Cerebellar nuclear complex (tissue), 1 donor: ENCODE measurements around the gene RELA.
"Not testable (repeated sequence)": the region's sequence is repeated elsewhere in the genome, so short reads cannot be mapped to it uniquely, and the experiment has no call there.

Experiments used
- DNase-seq, 2 experiments: peaks; one replicate each; lab custom pipeline; 2025; lab: John Stamatoyannopoulos, UW

RELA gene

DNA sequence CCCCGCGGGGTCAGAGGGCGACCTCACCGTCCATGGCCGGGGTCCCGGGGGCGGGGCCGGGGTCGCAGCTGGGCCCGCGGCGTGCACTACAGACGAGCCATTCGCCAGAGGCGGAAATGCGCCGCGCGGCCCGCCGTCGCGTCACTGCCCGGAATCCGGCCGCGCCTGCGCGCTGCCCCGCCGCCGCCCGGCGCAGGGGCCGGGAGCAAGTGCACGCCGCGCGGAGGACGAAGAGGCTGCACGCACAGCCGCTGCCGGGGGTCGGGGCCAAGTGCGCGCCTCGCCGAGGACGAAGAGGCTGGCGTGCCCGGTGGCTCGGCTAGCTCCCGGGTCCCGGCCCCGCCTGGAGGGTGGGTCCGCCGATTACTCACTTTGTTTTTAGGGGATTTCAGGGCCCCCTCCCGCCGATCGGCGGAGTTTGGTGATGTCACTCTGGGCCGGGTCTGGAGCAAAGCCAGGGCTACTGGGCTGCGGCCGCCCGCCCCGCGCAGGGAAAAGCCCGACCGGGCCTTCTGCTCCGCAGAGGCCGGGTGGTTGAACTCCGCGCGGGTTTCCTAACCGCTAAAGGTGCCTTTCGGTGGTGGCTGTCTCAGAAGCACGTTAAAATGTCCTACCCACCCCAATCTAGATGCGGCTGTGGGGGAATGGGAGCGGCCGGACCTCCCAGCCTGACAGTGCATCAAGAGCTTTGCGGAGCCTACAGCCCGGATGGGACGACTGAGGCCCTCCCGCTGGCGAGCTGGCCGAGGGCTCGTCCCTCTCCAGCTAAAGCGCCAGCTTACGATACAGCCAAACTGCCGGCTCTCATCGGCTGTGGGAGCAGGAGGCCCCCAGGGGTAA lies at the start of gene RELA:
Gene RELA (minus strand): TSS at position 118 of the 840 bp plus-strand sequence. CDS start 84 bp downstream, at position 34.
- peak in 1 of 2 experiments; percentile 67 for DNase-seq

DNA sequence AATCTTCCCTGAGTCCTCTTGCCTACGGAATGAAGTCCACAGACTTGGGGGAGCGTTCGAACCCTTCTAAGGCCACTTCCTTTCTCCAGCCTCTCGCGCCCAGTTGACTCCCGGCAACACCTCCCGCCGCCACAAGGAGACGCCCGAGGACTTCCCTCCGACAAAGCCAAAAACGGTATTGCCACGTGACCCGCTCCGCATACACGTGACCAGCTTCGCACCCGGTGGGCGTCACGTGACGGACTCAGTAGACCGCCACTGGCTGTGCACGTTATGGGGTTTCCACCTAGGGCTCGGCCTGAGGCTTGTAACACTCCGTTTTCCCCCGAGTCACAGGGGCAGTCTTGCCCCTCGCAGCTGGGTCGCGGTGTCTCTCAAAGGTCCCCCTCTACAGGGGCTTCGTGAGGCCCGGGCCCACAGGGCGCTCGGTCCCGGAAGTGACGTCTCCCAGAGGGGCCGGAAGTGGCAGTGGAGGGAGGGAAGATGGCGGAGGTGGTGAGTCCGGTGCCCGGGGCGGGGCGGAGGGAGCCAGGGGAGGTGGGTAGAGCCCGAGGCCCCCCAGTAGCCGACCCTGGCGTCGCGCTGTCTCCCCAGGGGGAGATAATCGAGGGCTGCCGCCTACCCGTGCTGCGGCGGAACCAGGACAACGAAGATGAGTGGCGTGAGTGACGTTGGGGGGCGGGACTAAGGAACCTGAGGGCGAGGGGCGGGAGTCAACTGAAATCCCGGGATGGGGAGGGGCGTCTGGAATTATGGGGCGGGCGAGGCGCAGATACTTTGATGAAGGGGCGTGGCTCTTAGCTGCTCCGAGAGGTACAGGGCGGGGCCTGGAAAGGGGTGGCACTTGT lies 49.3 kb upstream of the RELA start, which contains the start of gene KAT5:
Gene KAT5 (plus strand): TSS at position 468 of the 848 bp plus-strand sequence. CDS start 16 bp downstream, at position 484.
- peak; percentile 63 to 96 for DNase-seq

DNA sequence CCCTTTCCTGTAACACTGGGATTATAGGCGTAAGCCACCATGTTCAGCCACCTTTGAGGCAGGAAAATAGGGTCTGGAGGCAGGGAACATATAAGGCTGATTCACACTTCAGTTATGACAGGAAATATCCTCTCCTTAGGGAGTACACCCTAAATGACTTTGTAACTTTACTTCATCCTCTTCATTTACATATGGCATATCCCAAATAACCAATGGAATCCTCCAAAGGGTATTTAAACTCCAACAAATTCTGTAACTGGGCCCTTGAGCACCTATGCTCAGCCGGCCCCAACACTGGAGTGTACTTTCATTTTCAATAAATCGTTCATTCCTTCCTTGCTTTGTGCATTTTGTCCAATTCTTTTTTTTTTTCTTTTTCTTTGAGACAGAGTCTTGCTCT lies 47.7 kb upstream of the RELA start:
- DNase-seq, result no peak

DNA sequence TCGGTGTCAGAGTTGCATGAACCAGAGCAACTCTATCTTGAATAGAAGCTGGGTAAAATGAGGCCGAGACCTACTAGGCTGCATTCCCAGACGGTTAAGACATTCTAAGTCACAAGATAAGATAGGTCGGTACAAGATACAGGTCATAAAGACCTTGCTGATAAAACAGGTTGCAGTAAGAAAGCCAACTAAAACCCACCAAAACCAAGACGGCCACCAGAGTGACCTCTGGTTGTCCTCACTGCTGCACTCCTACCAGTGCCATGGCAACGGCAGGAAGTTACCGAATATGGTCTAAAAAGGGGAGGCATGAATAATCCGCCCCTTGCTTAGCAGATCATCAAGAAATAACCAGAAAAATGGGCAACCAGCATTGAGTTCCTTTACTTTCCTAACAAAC lies 46.9 kb upstream of the RELA start:
- DNase-seq, result no peak

DNA sequence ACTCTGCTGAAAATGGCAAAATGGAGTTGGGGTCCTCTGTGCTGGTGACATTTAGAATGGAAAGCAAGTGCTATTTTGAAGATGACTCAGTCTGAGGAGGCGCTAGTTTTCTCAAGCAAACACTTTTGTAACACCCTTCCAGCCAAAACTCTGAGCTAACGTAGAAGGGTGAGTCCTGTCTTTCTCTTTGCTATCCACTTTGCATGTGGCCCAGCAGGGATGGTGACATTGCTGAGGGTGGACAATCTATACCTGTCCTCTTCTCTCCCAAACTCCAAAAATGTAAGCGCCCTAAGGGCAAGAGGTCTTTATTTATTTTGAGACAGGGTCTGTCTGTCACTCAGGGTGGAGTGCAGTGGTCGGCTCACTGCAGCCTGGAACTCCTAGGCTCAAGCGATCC lies 45.7 kb upstream of the RELA start:
- DNase-seq, result no peak

DNA sequence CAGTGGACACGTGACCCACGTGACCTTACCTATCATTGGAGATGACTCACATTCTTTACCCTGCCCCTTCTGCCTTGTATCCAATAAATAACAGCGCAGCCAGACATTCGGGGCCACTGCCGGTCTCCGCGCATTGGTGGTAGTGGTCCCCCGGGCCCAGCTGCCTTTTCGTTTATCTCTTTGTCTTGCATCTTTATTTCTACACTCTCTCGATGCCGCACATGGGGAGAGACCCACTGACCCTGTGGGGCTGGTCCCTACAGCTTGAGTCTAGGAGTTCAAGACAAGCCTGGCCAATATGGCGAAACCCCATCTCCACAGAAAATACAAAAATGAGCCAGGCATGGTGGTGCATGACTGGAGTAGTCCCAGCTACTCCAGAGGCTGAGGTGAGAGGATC lies 44.3 kb upstream of the RELA start:
- DNase-seq, result not testable (repeated sequence)

DNA sequence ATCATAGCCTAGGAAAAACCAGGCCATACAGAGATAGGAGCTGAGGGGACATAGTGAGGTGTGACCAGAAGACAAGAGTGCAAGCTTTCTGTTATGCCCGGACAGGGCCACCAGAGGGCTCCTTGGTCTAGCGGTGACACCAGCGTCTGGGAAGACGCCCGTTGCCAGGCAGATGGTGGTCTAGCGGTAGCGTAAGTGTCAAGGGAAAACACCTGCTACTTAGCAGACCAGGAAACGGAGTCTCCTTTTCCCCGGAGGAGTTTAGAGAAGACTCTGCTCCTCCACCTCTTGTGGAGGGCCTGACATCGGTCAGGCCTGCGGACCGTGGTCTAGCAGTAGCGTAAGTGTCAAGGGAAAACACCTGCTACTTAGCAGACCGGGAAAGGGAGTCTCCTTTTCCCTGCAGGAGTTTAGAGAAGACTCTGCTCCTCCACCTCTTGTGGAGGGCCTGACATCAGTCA lies 43.6 kb upstream of the RELA start:
- peak in 1 of 2 experiments; percentile 53 for DNase-seq

DNA sequence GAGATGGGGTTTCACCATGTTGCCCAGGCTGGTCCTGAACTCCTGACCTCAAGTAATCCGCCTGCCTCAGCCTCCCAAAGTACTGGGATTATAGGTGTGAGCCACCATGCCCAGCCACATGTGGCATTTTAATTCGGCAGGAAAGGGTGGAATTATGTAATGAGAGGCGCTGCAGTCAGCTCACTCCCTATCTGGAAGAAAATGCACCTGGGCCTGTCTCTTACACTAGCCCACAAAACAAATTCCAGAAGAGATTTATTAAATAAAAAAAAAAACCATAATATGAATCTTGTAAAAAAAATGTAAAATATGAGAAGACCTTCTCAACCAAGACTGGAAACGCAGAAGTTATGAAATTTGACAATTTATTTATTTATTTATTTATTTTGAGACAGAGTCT lies 41.1 kb upstream of the RELA start:
- DNase-seq, result no peak

DNA sequence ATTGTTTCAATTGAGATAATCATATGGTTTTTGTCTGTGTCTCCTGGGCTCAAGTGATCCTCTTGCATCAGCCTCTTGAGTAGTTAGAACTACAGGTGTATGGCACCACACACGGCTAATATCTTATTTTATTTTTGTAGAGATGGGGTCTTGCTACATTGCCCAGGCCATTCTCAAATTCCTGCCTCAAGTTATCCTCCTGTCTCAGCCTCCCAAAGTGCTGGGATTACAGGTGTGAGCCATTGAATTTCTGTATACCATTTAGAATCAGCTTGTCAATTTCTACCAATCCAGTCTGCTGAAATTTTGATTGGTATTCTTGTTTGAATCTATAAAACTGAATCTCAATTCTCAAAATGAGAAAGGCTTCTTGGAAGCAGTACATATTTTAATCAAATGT lies 39.0 kb upstream of the RELA start:
- no peak for DNase-seq

DNA sequence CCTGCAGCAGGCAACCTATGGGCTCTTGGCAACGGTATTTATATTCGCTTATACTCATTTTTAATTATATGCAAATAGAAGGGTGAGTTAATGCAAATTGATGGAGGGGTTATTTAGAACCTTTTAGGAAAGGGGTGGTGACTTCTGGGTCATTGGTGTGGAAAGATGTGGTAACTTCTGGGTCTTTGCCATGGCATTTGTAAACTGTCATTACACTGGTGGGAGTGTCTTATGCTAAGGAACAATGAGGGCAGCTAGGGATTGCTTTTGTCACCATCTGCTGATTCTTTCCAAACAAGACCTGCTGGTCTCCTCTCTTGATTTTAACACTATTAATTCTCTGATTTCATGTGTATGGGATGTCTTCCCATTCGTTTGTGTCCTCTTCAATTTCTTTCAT lies 37.7 kb upstream of the RELA start:
- no peak for DNase-seq

DNA sequence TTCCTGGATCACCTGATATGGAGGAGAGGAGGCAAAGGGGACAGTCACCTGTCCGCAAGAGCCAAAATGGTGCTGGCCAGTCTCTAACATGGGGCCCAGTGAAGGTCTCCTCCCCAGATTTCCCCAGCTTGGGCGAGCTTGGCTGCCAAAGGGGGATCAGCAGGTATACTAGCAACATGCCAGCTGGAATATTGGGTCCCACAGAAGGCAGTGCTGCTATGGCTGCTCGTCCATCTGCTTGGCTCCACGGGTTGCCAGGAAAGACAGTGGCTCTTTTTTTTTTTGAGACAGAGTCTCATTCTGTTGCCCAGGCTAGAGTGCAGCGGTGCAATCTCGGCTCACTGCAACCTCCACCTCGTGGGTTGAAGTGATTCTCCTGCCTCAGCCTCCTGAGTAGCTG lies 36.6 kb upstream of the RELA start:
- DNase-seq, result peak in 1 of 2 experiments; percentile 21

DNA sequence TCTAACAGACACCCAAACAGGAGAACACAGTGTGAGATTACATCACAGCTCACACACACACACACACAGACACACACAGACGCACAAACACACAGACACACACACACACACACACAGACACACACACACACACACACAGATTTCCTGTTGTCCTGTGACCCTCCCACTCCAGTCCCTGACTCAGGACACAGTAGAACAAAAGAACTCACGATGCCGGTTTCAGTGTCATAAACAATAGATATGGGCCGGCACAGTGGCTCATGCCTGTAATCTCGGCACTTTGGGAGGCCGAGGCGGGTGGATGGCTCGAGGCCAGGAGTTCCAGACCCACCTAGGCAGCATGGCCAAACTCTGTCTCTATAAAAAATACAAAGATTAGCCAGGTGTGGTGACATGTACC lies 35.5 kb upstream of the RELA start:
- no peak for DNase-seq

DNA sequence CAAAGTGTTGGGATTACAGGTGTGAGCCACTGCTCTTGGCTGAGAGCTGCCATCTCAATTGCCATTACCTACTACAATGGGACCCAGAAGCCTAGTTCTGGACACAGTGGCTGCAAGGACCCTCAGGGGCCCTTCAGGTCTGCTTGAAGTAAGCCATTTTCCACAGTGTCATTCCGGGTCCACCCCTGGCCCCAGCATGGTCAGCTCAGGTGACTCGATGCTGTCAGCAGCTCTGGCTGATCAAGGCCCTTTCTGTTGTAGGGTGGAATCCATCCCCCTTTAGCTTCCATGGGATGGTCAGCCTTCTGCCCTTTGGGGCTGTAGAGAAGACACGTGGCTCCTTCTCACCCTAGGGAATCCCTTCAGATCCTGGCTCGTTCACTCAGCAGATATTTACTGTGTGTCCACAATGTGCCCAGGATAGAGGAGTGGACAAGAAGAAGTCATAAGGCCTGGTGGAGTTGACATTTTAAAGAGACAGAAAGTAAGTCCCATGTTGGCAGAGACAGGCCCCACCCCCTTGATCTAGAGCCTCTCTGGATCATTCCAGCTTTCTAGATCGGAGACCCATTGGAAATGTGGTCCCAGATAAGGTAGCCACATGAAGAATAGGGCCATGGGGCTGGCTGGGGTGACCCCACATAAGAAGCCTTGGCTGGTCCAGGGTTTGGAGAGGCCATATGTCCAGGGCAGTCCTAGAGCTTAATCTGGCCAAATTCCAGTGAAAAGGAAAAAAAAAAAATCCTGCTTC lies 34.3 kb upstream of the RELA start:
- no peak for DNase-seq

DNA sequence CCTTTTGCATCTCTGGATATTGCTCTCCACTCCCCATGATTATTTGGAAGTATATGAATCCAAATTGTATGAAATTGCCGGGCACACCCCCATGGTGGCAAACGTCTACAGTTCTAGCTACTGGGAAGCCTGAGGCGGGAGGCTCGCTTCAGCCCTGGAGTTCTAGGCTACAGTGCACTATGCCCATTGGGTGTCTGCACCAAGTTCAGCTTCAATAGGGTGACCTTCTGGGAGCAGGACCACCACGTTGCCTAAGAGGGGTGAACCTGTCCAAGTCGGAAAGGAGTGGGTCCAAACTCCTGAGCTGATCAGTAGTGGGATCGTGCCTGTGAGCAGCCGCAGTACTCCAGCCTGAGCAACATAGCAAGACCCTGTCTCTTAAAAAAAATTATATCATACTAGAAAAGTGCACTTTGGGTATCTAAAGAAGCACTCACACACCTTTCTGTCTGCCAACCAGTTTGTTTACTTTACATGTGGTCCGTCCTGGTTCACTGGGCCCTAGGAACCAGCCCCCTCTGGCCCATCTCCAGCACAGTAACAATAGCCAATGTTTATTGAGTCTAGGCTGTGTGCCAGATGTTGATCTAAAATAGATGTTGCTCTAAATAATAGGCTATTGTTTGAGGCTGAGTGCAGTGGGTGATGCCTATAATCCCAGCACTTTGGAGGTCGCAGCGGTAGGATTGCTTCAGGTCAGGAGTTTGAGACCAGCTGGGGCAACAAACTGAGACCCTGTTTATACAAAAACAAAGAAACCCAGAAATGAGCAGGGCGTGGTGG lies 32.9 kb upstream of the RELA start:
- DNase-seq, result no peak

DNA sequence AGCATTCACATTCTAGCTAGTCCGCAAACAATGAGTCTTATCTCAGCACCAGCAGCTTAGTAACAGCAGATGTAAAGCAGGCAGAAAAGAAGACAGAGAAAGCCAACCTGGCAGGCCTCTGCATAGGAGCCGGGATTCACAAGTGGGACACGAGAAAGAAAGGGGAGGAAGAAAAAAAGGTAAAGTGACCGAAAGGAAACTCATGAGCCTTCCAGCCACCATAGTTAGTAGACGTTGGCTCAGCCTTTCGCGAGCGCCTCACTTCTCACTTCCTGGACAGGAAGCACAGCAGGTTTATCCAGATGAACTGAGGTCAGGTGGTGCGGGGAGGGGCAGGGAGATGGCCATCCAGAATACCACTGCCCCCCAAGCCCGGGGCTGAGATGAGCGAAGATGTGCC lies 29.7 kb upstream of the RELA start:
- no peak for DNase-seq

DNA sequence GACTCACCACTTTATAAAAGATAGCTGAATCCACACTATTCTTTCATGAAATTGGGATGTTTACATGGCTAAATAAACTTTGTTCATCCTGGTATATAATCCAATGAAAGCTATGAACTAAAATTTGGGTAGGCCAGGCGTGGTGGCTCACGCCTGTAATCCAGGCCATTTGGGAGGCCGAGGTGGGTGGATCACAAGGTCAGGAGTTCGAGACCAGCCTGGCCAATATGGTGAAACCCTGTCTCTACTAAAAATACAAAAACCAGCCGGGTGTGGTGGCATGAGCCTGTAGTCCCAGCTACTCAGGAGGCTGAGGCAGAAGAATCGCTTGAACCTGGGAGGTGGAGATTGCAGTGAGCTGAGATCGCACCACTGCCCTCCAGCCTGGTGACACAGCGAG lies 29.1 kb upstream of the RELA start:
- DNase-seq, result not testable (repeated sequence)

DNA sequence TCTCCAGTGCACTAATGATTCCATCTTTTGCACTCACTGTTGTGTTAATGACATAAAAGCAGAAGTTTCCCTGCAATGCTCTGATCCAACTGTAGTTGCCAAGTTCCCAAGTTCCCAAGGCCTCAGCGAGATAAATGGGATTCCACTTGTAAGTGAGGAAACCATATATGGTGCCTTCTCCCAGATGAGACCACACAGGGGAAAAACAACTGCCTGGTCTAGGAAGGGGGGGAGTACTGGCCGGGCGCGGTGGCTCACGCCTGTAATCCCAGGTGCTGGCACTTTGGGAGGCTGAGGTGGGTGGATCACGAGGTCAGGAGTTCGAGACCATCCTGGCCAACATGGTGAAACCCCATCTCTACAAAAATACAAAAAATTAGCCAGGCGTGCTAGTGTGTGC lies 23.3 kb upstream of the RELA start:
- no peak for DNase-seq

DNA sequence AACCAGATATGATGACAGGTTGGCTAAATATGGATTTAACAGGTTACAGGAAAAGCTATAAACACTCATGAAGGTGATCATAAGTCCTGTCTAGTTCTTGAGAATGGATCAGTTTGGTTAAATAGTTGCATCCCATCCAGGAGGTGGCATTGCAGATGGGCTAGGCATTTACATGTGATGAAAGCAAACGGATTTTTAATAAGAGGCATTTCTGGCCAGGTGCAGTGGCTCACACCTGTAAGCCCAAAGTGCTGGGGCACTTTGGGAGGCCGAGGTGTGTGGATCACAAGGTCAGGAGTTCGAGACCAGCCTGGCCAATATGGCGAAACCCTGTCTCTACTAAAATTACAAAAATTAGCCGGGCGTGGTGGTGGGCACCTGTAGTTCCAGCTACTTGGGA lies 20.8 kb upstream of the RELA start:
- not testable (repeated sequence) for DNase-seq

DNA sequence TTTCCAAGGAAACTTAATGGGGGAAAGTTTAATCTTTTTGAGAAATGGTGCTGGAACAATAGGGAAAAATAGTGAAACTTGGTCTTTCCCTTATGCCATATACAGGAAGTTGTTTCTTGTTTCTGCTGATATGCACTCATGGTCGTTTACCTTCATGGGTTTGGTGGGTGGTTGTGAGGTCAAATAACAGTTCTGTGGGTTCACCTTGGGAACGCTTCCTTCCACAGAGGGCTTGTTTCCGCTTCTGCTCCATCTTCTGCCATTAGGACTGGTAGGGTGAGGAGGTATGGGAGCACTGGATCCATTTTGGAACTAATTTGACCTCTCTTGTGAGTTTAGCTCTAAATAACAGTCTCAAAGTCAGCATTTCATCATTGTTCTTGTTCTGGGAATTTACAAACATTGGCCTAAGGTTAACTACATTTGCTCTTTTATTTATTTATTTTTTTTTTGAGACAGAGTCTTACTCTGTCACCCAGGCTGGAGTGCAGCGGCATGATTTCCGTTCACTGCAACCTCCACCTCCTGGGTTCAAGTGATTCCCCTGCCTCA lies 17.6 kb upstream of the RELA start:
- no peak for DNase-seq

DNA sequence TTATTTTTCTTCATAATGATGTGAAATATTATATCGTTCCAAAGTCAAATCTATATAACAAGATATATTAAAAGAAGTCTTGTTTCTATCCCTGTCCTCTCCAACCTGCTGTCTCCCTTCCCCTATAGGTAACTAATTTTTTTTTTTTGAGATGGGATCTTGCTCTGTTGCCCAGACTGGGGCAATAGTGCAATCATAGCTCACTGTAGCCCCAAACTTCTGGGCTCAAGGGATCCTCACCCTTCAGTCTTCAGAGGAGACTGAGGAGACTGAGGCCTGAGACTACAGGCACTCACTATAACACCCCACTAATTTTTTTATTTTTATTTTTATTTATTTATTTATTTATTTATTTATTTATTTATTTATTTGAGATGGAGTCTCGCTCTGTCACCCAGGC lies 10.3 kb upstream of the RELA start:
- DNase-seq, result no peak
